Endothelial cell of umbilical vein (primary cell): ENCODE results near the gene TKTL2. TPM values are rescaled to one million over a fixed set of nuclear protein-coding genes. Genes with fewer than 3 reads are reported as not detected.

Experiments
- BruUV-seq: library from RNA; stranded (reverse); fragments of 400-500 nt; replicated peaks from 2 replicates; lab custom pipeline; 2021; lab: Mats Ljungman, UMichigan
- CTCF ChIA-PET: fragments of 300-600, 350-600 bp; sonication (Branson Sonifier 250); formaldehyde crosslinking; loops from one replicate; lab custom pipeline; 2021; ENCODE audit warnings: antibody characterized with exemption, inconsistent platforms; lab: Charles Lee
- POLR2A ChIA-PET: fragments of 300-600, 350-600 bp; sonication (Branson Sonifier 250); formaldehyde crosslinking; loops from one replicate; lab custom pipeline; 2021; ENCODE audit warnings: antibody characterized with exemption, inconsistent platforms; lab: Charles Lee
- DNase-seq: peaks from one replicate; pipeline ENCODE4 v3.0.0-alpha.2; 2011; ENCODE audit warnings: low read depth, low spot score
- FAIRE-seq: peaks from 2 replicates; lab custom pipeline; 2011; peaks lifted over from hg19 to GRCh38; lab: Jason Lieb, UNC
- H2AFZ ChIP-seq: 2 replicates; pipeline ENCODE4 v1.6.0; 2012; ENCODE audit warnings: low read depth, low read length, control low read depth, inconsistent platforms
- H3K27ac ChIP-seq: 2 replicates; pipeline ENCODE4 v1.5.1; 2011; ENCODE audit warnings: low read depth, mild to moderate bottlenecking, control low read depth, low read length, moderate library complexity; ENCODE audit not compliant: insufficient read depth
- H3K27me3 ChIP-seq, 2 experiments: 2 replicates each; pipeline versions ENCODE4 v1.6.0 to v1.6.1; 2011; ENCODE audit warnings: low read length in 2 of 2, mixed read lengths in 1 of 2; ENCODE audit not compliant: control insufficient read depth in 2 of 2, insufficient read depth in 2 of 2
- H3K36me3 ChIP-seq, 2 experiments: 2 replicates in 1 of 2; 3 replicates in 1 of 2; pipeline ENCODE4 v1.5.1; 2011; ENCODE audit warnings: low read length in 2 of 2, mild to moderate bottlenecking in 1 of 2, moderate library complexity in 1 of 2; ENCODE audit not compliant: control insufficient read depth in 2 of 2, insufficient read depth in 2 of 2; ENCODE audit errors: extremely low read depth in 1 of 2
- H3K4me1 ChIP-seq: 3 replicates; pipeline ENCODE4 v1.5.1; 2011; ENCODE audit warnings: mild to moderate bottlenecking, low read length; ENCODE audit not compliant: control insufficient read depth, insufficient read depth; ENCODE audit errors: extremely low read depth
- H3K4me2 ChIP-seq: 2 replicates; pipeline ENCODE4 v1.6.1; 2011; ENCODE audit warnings: low read length, control low read depth, mixed read lengths; ENCODE audit not compliant: insufficient read depth
- H3K4me3 ChIP-seq, 3 experiments: fragments of 200-600 bp in 1 of 3; sonication (generic), shearing (Covaris generic) in 1 of 3; replicated peaks in 1 of 3; 2 replicates each; pipeline ENCODE4 v1.5.1; 2011 to 2016; ENCODE audit warnings: control low read depth in 3 of 3, low read length in 3 of 3, mild to moderate bottlenecking in 2 of 3, inconsistent platforms in 1 of 3, low read depth in 1 of 3, moderate library complexity in 1 of 3; ENCODE audit not compliant: insufficient read depth in 1 of 3
- H3K79me2 ChIP-seq: 2 replicates; pipeline ENCODE4 v1.6.0; 2012; ENCODE audit warnings: low read length, inconsistent platforms; ENCODE audit not compliant: control insufficient read depth, insufficient read depth
- H3K9ac ChIP-seq: replicated peaks from 2 replicates; pipeline ENCODE3; 2011; ENCODE audit warnings: low read length, control low read depth; ENCODE audit not compliant: insufficient read depth; ENCODE audit errors: extremely low read depth
- H3K9me1 ChIP-seq: replicated peaks from 3 replicates; pipeline ENCODE4 v1.6.0; 2011; ENCODE audit warnings: mild to moderate bottlenecking, low read length; ENCODE audit not compliant: control insufficient read depth, insufficient read depth; ENCODE audit errors: extremely low read depth
- H3K9me3 ChIP-seq: replicated peaks from 2 replicates; pipeline ENCODE4 v1.5.1; 2012; ENCODE audit warnings: low read length, inconsistent platforms; ENCODE audit not compliant: control insufficient read depth, insufficient read depth
- H4K20me1 ChIP-seq: replicated peaks from 2 replicates; pipeline ENCODE3; 2011; ENCODE audit warnings: mild to moderate bottlenecking, low read length; ENCODE audit not compliant: control insufficient read depth, insufficient read depth; ENCODE audit errors: extremely low read depth
- EZH2 ChIP-seq: IDR thresholded peaks from 2 replicates; pipeline ENCODE4 v1.6.1; 2012; ENCODE audit warnings: borderline replicate concordance, low read depth, mild to moderate bottlenecking, moderate library complexity, low read length, inconsistent platforms; ENCODE audit not compliant: severe bottlenecking
- FOS ChIP-seq: IDR thresholded peaks from 2 replicates; pipeline ENCODE4 v1.6.1; 2011; ENCODE audit warnings: mild to moderate bottlenecking, low read length, moderate library complexity, borderline replicate concordance; ENCODE audit not compliant: insufficient read depth
- GATA2 ChIP-seq: IDR thresholded peaks from 2 replicates; pipeline ENCODE4 v1.7.0; 2011; ENCODE audit warnings: low read depth, mild to moderate bottlenecking, moderate library complexity, mixed read lengths, low read length; ENCODE audit not compliant: insufficient read length, insufficient read depth
- JUN ChIP-seq: IDR thresholded peaks from 2 replicates; pipeline ENCODE4 v1.6.1; 2011; ENCODE audit warnings: borderline replicate concordance, low read depth; ENCODE audit not compliant: insufficient read length, insufficient read depth
- MYC ChIP-seq: IDR thresholded peaks from one replicate; pipeline ENCODE4 v1.6.1; 2011; ENCODE audit warnings: mild to moderate bottlenecking, low read depth, low read length
- POLR2A ChIP-seq: IDR thresholded peaks from 2 replicates; pipeline ENCODE4 v1.6.1; 2012; ENCODE audit warnings: low read depth, mild to moderate bottlenecking, control low read depth, low read length
- dilution Hi-C: fragments of 300-500 bp; cut with MboI; formaldehyde crosslinking; loops from one replicate; pipeline ENCODE4 v1.15.0; 2019; ENCODE audit warnings: low sequenced_read_pairs; ENCODE audit not compliant: extremely low pct_ligation_motif_present
- intact Hi-C: fragments of 100-400 bp; cut with micrococcal nuclease; formaldehyde crosslinking; loops from one replicate; pipeline ENCODE4 v1.10.0; 2022
- polyA plus RNA-seq, 4 experiments: library from polyadenylated mRNA; depleted of rRNA in 3 of 4; stranded (reverse) in 3 of 4; unstranded in 1 of 4; fragments of >200 nt; gene quantifications; 2 replicates each; pipeline versions ENCODE4 v1.2.1 to v1.2.3, GENCODE V29; 2011 to 2012; ENCODE audit warnings: missing spikeins in 1 of 4
- total RNA-seq: library from RNA; stranded (reverse); gene quantifications from 2 replicates; pipeline ENCODE4 v1.2.3, GENCODE V29; 2021
- TF ChIP-seq, protein P1 (sequence below), 2 donors: IDR thresholded peaks; 1 replicate in 1 of 2; 2 replicates in 1 of 2; pipeline ENCODE4 v1.5.1; 2011; ENCODE audit warnings: low read length in 2 of 2, mild to moderate bottlenecking in 2 of 2, moderate library complexity in 2 of 2, control low read depth in 1 of 2, inconsistent platforms in 1 of 2, low read depth in 1 of 2; ENCODE audit not compliant: insufficient read depth in 1 of 2; ENCODE audit errors: extremely low read depth in 1 of 2
- TF ChIP-seq, protein P2 (sequence below): IDR thresholded peaks from 2 replicates; pipeline ENCODE4 v1.6.1; 2011; ENCODE audit not compliant: insufficient read depth, insufficient read length

The TKTL2 gene
- total and polyA plus RNA-seq, 2 donors (not counting 3 experiments of a cell fraction or from before 2014, with no cell fraction given), result not detected

DNA sequence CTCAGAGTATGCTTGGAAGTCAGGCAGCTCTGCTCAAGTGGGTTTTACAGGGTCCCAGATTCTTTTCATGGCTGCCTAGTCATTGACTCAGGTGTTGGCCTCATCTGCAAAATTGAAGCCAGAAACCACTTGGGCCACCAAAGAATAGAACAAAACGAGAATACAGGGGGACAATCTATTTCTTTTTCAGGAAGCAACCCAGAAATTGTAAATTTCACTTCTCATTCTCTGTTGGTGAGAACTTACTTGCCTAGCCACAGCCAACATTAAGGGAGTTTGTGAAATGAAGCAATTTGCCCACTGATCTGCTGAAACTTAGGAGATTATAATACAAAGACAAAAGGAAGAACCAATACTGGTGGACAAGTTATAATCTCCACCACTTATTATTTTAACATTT, 8.6 kb upstream of the TKTL2 start:
- H3K36me3 ChIP-seq, result no peaks in the 10 kb centered on the region
- H3K27ac ChIP-seq, result no peak overlapping the region
- TF ChIP-seq FOS (no peak), POLR2A (no peak), JUN (no peak), GATA2 (no peak), EZH2 (no peak), MYC (no peak)
- TF ChIP-seq, protein P1, sequence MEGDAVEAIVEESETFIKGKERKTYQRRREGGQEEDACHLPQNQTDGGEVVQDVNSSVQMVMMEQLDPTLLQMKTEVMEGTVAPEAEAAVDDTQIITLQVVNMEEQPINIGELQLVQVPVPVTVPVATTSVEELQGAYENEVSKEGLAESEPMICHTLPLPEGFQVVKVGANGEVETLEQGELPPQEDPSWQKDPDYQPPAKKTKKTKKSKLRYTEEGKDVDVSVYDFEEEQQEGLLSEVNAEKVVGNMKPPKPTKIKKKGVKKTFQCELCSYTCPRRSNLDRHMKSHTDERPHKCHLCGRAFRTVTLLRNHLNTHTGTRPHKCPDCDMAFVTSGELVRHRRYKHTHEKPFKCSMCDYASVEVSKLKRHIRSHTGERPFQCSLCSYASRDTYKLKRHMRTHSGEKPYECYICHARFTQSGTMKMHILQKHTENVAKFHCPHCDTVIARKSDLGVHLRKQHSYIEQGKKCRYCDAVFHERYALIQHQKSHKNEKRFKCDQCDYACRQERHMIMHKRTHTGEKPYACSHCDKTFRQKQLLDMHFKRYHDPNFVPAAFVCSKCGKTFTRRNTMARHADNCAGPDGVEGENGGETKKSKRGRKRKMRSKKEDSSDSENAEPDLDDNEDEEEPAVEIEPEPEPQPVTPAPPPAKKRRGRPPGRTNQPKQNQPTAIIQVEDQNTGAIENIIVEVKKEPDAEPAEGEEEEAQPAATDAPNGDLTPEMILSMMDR (IDR thresholded peaks at IDR 0.05; ENCODE audit: extremely low read depth in 1 of 2, insufficient read depth in 1 of 2, low read depth in 1 of 2, low read length in 2 of 2), result no peak
- TF ChIP-seq, protein P2, sequence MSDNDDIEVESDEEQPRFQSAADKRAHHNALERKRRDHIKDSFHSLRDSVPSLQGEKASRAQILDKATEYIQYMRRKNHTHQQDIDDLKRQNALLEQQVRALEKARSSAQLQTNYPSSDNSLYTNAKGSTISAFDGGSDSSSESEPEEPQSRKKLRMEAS, result no peak
- H3K4me2 ChIP-seq, result no peak overlapping the region
- no peaks in the 10 kb centered on the region for H3K4me1 ChIP-seq
- no peak for DNase-seq
- ChIA-PET CTCF (interaction anchor here (2.2 kb wide), 1 partner anchor 68 kb away, joined by 12 read pairs; no protein-coding TSS in a partner anchor), POLR2A (interaction anchor here (0.5 kb wide), 1 partner anchor 12 kb away, joined by 4 read pairs; no protein-coding TSS in a partner anchor)
- FAIRE-seq, result no peak
- no peak overlapping the region for H3K4me3 ChIP-seq
- H4K20me1 ChIP-seq, result no peaks in the 10 kb centered on the region
- H2AFZ ChIP-seq, result no peak overlapping the region
- no peak overlapping the region for H3K9ac ChIP-seq
- BruUV-seq, result no TSS peak
- no peaks in the 10 kb centered on the region for H3K9me3 ChIP-seq
- H3K9me1 ChIP-seq, result no peaks in the 10 kb centered on the region
- dilution Hi-C loops, result no loop called here
- H3K27me3 ChIP-seq, result peaks cover 9 to 13% of the 10 kb centered on the region in 2 experiments
- intact Hi-C loops, result loop anchor here (10.0 kb wide), 1 partner anchor 987 kb away; no protein-coding TSS in a partner anchor
- no peaks in the 10 kb centered on the region for H3K79me2 ChIP-seq
